IMR-90 (cell line): ENCODE measurements around the gene CHML. TPM values are rescaled to one million over a fixed set of nuclear protein-coding genes. Genes with fewer than 3 reads are reported as not detected.

ENCODE experiments used
- ATAC-seq: fragments of 200-7000 bp; cut with Tn5 transposase; 2 replicates; pipeline ENCODE4 v1.9.1; 2020; ENCODE audit warnings: low read depth, mild to moderate bottlenecking, moderate library complexity
- BruUV-seq: library from RNA; stranded (reverse); fragments of 400-500 nt; replicated peaks from 2 replicates; lab custom pipeline; 2021; lab: Mats Ljungman, UMichigan
- CTCF ChIA-PET: fragments of 300-600 bp; formaldehyde crosslinking; extraction: SDS; loops from one replicate; lab custom pipeline; 2021; ENCODE audit warnings: antibody characterized with exemption; lab: Yijun Ruan, JAX
- POLR2A ChIA-PET: fragments of 300-600 bp; sonication (Branson Sonifier 250); formaldehyde crosslinking; loops from one replicate; lab custom pipeline; 2022; ENCODE audit warnings: antibody characterized with exemption; ENCODE audit not compliant: unreplicated experiment; lab: Charles Lee
- DNase-seq: peaks from one replicate; pipeline ENCODE4 v3.0.0; 2013
- H2AFZ ChIP-seq: replicated peaks from 2 replicates; pipeline ENCODE3; 2013; ENCODE audit warnings: low read length, mild to moderate bottlenecking; ENCODE audit not compliant: poor library complexity
- H2AK5ac ChIP-seq: 2 replicates; pipeline ENCODE4 v1.6.1; 2013; ENCODE audit warnings: low read depth, low read length, inconsistent platforms
- H2AK9ac ChIP-seq: replicated peaks from 2 replicates; pipeline ENCODE3; 2013; ENCODE audit warnings: mild to moderate bottlenecking, low read depth, low read length, moderate library complexity; ENCODE audit not compliant: poor library complexity
- H2BK120ac ChIP-seq: 2 replicates; pipeline ENCODE4 v1.6.1; 2013; ENCODE audit warnings: low read depth, low read length, inconsistent platforms
- H2BK15ac ChIP-seq: 3 replicates; pipeline ENCODE4 v1.6.1; 2013; ENCODE audit warnings: low read depth, low read length, inconsistent platforms
- H2BK20ac ChIP-seq: 2 replicates; pipeline ENCODE4 v1.6.1; 2013; ENCODE audit warnings: low read depth, mild to moderate bottlenecking, inconsistent platforms, low read length, moderate library complexity
- H2BK5ac ChIP-seq: 2 replicates; pipeline ENCODE4 v1.6.1; 2013; ENCODE audit warnings: mild to moderate bottlenecking, low read depth, low read length, inconsistent platforms; ENCODE audit not compliant: poor library complexity, severe bottlenecking
- H3K14ac ChIP-seq: replicated peaks from 2 replicates; pipeline ENCODE4 v1.6.1; 2013; ENCODE audit warnings: low read depth, low read length, inconsistent platforms
- H3K18ac ChIP-seq: 2 replicates; pipeline ENCODE4 v1.6.1; 2013; ENCODE audit warnings: low read depth, low read length, control low read depth
- H3K23ac ChIP-seq: 2 replicates; pipeline ENCODE4 v1.6.1; 2013; ENCODE audit warnings: low read depth, low read length, inconsistent platforms
- H3K27ac ChIP-seq: 2 replicates; pipeline ENCODE4 v1.5.1; 2013; ENCODE audit warnings: mild to moderate bottlenecking, control low read depth, low read length; ENCODE audit not compliant: insufficient read depth
- H3K27me3 ChIP-seq: 2 replicates; pipeline ENCODE4 v1.6.1; 2013; ENCODE audit warnings: low read length; ENCODE audit not compliant: control insufficient read depth, insufficient read depth
- H3K36me3 ChIP-seq: 2 replicates; pipeline ENCODE4 v1.6.1; 2013; ENCODE audit warnings: low read length, mixed read lengths; ENCODE audit not compliant: control insufficient read depth, insufficient read depth
- H3K4ac ChIP-seq: 2 replicates; pipeline ENCODE4 v1.6.1; 2013; ENCODE audit warnings: low read depth, low read length, inconsistent platforms
- H3K4me1 ChIP-seq: 2 replicates; pipeline ENCODE4 v1.6.1; 2013; ENCODE audit warnings: low read length, mixed read lengths; ENCODE audit not compliant: control insufficient read depth, insufficient read depth
- H3K4me2 ChIP-seq: 2 replicates; pipeline ENCODE4 v1.6.1; 2013; ENCODE audit warnings: low read depth, mild to moderate bottlenecking, control low read depth, low read length, moderate library complexity
- H3K4me3 ChIP-seq: 2 replicates; pipeline ENCODE4 v1.5.1; 2013; ENCODE audit warnings: low read depth, mild to moderate bottlenecking, control low read depth, low read length, moderate library complexity; ENCODE audit not compliant: insufficient read depth
- H3K56ac ChIP-seq: 2 replicates; pipeline ENCODE4 v1.6.1; 2013; ENCODE audit warnings: low read length, inconsistent platforms; ENCODE audit not compliant: insufficient read depth; ENCODE audit errors: extremely low read depth
- H3K79me1 ChIP-seq, 2 experiments: 2 replicates each; pipeline ENCODE4 v1.6.1; 2013; ENCODE audit warnings: low read length in 2 of 2, inconsistent platforms in 1 of 2, low read depth in 1 of 2
- H3K9ac ChIP-seq: 2 replicates; pipeline ENCODE4 v1.6.1; 2013; ENCODE audit warnings: low read depth, low read length, control low read depth
- H3K9me1 ChIP-seq: 2 replicates; pipeline ENCODE4 v1.6.1; 2013; ENCODE audit warnings: low read length, inconsistent platforms; ENCODE audit not compliant: insufficient read depth
- H3K9me3 ChIP-seq: 2 replicates; pipeline ENCODE4 v1.6.1; 2013; ENCODE audit warnings: low read length; ENCODE audit not compliant: control insufficient read depth, insufficient read depth
- H4K20me1 ChIP-seq: 2 replicates; pipeline ENCODE4 v1.6.1; 2013; ENCODE audit warnings: low read length, inconsistent platforms; ENCODE audit not compliant: insufficient read depth
- H4K5ac ChIP-seq: 2 replicates; pipeline ENCODE4 v1.6.1; 2013; ENCODE audit warnings: mild to moderate bottlenecking, low read depth, low read length, control low read depth
- H4K8ac ChIP-seq, 2 experiments: 2 replicates each; pipeline ENCODE4 v1.6.1; 2013; ENCODE audit warnings: low read depth in 2 of 2, low read length in 2 of 2, control low read depth in 1 of 2, inconsistent platforms in 1 of 2
- H4K91ac ChIP-seq: 2 replicates; pipeline ENCODE4 v1.6.1; 2013; ENCODE audit warnings: low read depth, low read length, inconsistent platforms; ENCODE audit not compliant: insufficient read depth
- BHLHE40 ChIP-seq: fragments of 150-350 bp; IDR thresholded peaks from 2 replicates; pipeline ENCODE4 v1.6.1; 2016; ENCODE audit warnings: mild to moderate bottlenecking, low read depth, low read length
- CEBPB ChIP-seq: IDR thresholded peaks from 2 replicates; pipeline ENCODE4 v1.6.1; 2012; ENCODE audit warnings: low read depth, low read length, improper control_type of control experiment
- CHD1 ChIP-seq: IDR thresholded peaks from 2 replicates; pipeline ENCODE4 v1.6.1; 2012; ENCODE audit warnings: low read depth, low read length, improper control_type of control experiment
- ELK1 ChIP-seq: fragments of 150-350 bp; IDR thresholded peaks from 2 replicates; pipeline ENCODE4 v1.6.1; 2016; ENCODE audit warnings: low read depth, mild to moderate bottlenecking, low read length, moderate library complexity, borderline replicate concordance
- FOS ChIP-seq: fragments of 150-350 bp; IDR thresholded peaks from 2 replicates; pipeline ENCODE4 v1.6.1; 2016; ENCODE audit warnings: low read depth, low read length
- MAFK ChIP-seq: IDR thresholded peaks from 2 replicates; pipeline ENCODE4 v1.6.1; 2012; ENCODE audit warnings: low read depth, low read length, improper control_type of control experiment
- MAZ ChIP-seq: IDR thresholded peaks from 2 replicates; pipeline ENCODE4 v1.6.1; 2012; ENCODE audit warnings: low read depth, mild to moderate bottlenecking, low read length, improper control_type of control experiment, moderate library complexity, borderline replicate concordance
- MXI1 ChIP-seq: IDR thresholded peaks from 2 replicates; pipeline ENCODE4 v1.6.1; 2012; ENCODE audit warnings: low read depth, mild to moderate bottlenecking, low read length, moderate library complexity, borderline replicate concordance
- NFE2L2 ChIP-seq: fragments of 150-350 bp; IDR thresholded peaks from 2 replicates; pipeline ENCODE4 v1.6.1; 2016; ENCODE audit warnings: low read depth, mild to moderate bottlenecking, low read length
- POLR2A ChIP-seq: IDR thresholded peaks from 2 replicates; pipeline ENCODE4 v1.6.1; 2012; ENCODE audit warnings: mild to moderate bottlenecking, low read depth, low read length
- RCOR1 ChIP-seq: IDR thresholded peaks from 2 replicates; pipeline ENCODE4 v1.6.1; 2012; ENCODE audit warnings: mild to moderate bottlenecking, low read length, improper control_type of control experiment; ENCODE audit not compliant: insufficient replicate concordance
- RFX5 ChIP-seq: IDR thresholded peaks from 2 replicates; pipeline ENCODE4 v1.8.0; 2012; ENCODE audit warnings: low read depth, mild to moderate bottlenecking, low read length, moderate library complexity
- SMC3 ChIP-seq: fragments of 150-350 bp; IDR thresholded peaks from 2 replicates; pipeline ENCODE4 v1.6.1; 2016; ENCODE audit warnings: low read depth, mild to moderate bottlenecking, antibody characterized with exemption, low read length, moderate library complexity
- USF2 ChIP-seq: fragments of 150-350 bp; IDR thresholded peaks from 2 replicates; pipeline ENCODE4 v1.6.1; 2017; ENCODE audit warnings: mild to moderate bottlenecking, antibody characterized with exemption, low read length, low read depth
- WGBS, 2 experiments: methylation state at CpG; one replicate each; pipeline versions ENCODE4 v1.1.5 to v1.1.7; 2013; ENCODE audit warnings: missing lambda C conversion rate in 2 of 2; ENCODE audit not compliant: insufficient read length in 1 of 2; ENCODE audit errors: extremely low coverage in 2 of 2; 5-methylcytosine and 5-hydroxymethylcytosine counted together
- dilution Hi-C: fragments of 300-500 bp; cut with HindIII; formaldehyde crosslinking; loops from one replicate; pipeline ENCODE4 v1.14.3; 2018; ENCODE audit warnings: low sequenced_read_pairs; ENCODE audit not compliant: unreplicated experiment
- in situ Hi-C: fragments of 300-500 bp; cut with MboI; formaldehyde crosslinking; loops from 3 replicates; pipeline ENCODE4 v1.14.3; 2019; ENCODE audit warnings: low sequenced_read_pairs, inconsistent platforms, mixed read lengths
- intact Hi-C: fragments of 100-400 bp; cut with micrococcal nuclease; formaldehyde crosslinking; loops from 2 replicates; pipeline ENCODE4 v1.10.0; 2022
- polyA plus RNA-seq, 3 experiments: library from polyadenylated mRNA; depleted of rRNA; stranded (reverse); fragments of >200 nt; gene quantifications; 2 replicates each; pipeline ENCODE4 v1.2.3, GENCODE V29; 2012; ENCODE audit warnings: low replicate concordance in 1 of 3
- total RNA-seq: library from RNA; depleted of rRNA; stranded (reverse); fragments of >200 nt; gene quantifications from 2 replicates; pipeline ENCODE4 v1.2.3, GENCODE V29; 2012

CHML gene
- total and polyA plus RNA-seq, 2 of the 4 experiments (the other 2 are of a cell fraction), result 5.3 to 25.6 TPM

- Histone ChIP-seq H3K23ac (no peak overlapping the region), H3K79me1 (no peaks in the 10 kb centered on the region), H3K4me1 (no peaks in the 10 kb centered on the region), H2AFZ (no peak overlapping the region), H3K27ac (no peak overlapping the region), H3K4me2 (no peak overlapping the region), H4K91ac (no peak overlapping the region), H3K36me3 (no peaks in the 10 kb centered on the region), H2BK15ac (no peak overlapping the region), H2AK9ac (no peak overlapping the region), H3K4ac (no peak overlapping the region), H2BK20ac (no peak overlapping the region), H4K20me1 (no peaks in the 10 kb centered on the region), H3K18ac (no peak overlapping the region), H2BK120ac (no peak overlapping the region), H2BK5ac (no peak overlapping the region), H4K5ac (no peak overlapping the region), H3K9ac (no peak overlapping the region), H3K27me3 (no peaks in the 10 kb centered on the region), H3K56ac (no peak overlapping the region), H3K14ac (no peak overlapping the region), H3K9me3 (no peaks in the 10 kb centered on the region), H2AK5ac (no peak overlapping the region), H4K8ac (no peak overlapping the region), H3K9me1 (no peaks in the 10 kb centered on the region), H3K4me3 (no peak overlapping the region)
- ATAC-seq (no peak), DNase-seq (no peak)
- CTCF ChIA-PET, result no interaction called here
- TF ChIP-seq BHLHE40 (no peak), RFX5 (no peak), CHD1 (no peak), SMC3 (no peak), MAZ (no peak), NFE2L2 (no peak), FOS (no peak), USF2 (no peak), MAFK (no peak), RCOR1 (no peak), MXI1 (no peak), POLR2A (no peak), ELK1 (no peak), CEBPB (no peak)
- no TSS peak for BruUV-seq
- in situ Hi-C loops, result no loop called here
- POLR2A ChIA-PET, result interaction anchor here (0.6 kb wide), 1 partner anchor 31 kb away, joined by 3 read pairs; no protein-coding TSS in a partner anchor
- WGBS, 2 experiments, result no CpG with 5 or more reads among the region's 1 CpG
- intact Hi-C loops, result no loop called here
- dilution Hi-C loops, result no loop called here
Measured at GRCh38 chr1:241684108-241684507, 43.9 kb upstream of the CHML start.
